Frontal cortex (tissue), 4 donors: ENCODE results near the gene CHRNA7. TPM values are rescaled to one million over a fixed set of nuclear protein-coding genes. Genes with fewer than 3 reads are reported as not detected.

Source experiments
- DNase-seq, 2 donors: peaks; one replicate each; pipeline ENCODE4 v3.0.0; 2012; ENCODE audit warnings: low spot score in 2 of 2
- FAIRE-seq: peaks from 2 replicates; lab custom pipeline; 2012; peaks lifted over from hg19 to GRCh38; lab: Jason Lieb, UNC
- total RNA-seq: library from RNA; depleted of rRNA; stranded (reverse); fragments of >200 nt; gene quantifications from one replicate; pipeline ENCODE4 v1.2.3, GENCODE V29; 2014
- donor health status: control.
- donor health status: control.
- donor health status: control.

CHRNA7 gene
- total RNA-seq, result 4.5 TPM

GRCh38 chr15:32029862-32030781 is at the start of gene CHRNA7:
Gene CHRNA7 (plus strand): TSS chr15:32030515. CDS start chr15:32030595, 80 bp downstream.
- FAIRE-seq, result no peak
- DNase-seq, result peak; percentile 73 to 76

DNA sequence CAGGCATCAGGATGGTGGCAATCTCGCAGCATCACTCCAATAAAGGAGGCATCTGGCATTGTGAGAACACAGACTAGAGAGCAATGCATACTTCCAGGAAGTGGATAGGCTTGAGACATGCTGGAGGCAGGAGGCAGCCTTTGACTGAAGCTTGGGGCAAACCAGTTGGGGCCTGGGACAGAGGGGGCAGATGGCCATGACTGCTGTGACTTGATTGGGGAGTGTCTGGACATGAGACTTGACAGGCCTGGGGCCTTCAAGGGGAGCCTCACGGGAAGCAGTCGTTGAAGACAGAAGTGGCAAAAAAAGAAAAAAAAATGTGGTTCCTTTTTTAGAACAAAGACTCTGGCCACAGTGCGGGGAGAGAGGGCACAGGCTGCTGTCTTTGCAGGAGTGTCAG is 44.7 kb upstream of the CHRNA7 start:
- DNase-seq, result no peak
- FAIRE-seq, result no peak

GRCh38 chr15:31993062-31993461 is 37.3 kb upstream of the CHRNA7 start:
- FAIRE-seq (no peak), DNase-seq (no peak)

DNA sequence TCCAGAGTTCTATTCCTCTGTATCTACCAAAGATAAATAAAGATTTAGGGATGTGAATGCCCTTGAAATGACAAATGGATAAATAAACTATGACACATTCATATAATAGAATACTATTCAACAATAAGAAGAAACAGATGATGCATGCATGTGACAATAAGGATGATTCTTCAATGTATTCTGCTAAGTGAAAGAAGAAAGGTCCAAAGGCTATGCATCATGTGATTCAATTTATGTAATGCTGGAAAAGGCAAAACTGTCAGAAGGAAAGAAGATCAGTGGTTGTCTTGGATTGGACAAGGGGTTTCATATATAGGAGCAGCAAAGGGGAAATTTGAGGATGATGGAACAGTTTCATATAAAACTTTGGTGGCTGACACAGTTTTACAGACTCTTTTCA is 32.6 kb upstream of the CHRNA7 start:
- no peak for FAIRE-seq
- DNase-seq, result no peak

- FAIRE-seq, result no peak
- no peak for DNase-seq
These were observed 26.8 kb upstream of the CHRNA7 start for GRCh38 chr15:32003558-32003957.

DNA sequence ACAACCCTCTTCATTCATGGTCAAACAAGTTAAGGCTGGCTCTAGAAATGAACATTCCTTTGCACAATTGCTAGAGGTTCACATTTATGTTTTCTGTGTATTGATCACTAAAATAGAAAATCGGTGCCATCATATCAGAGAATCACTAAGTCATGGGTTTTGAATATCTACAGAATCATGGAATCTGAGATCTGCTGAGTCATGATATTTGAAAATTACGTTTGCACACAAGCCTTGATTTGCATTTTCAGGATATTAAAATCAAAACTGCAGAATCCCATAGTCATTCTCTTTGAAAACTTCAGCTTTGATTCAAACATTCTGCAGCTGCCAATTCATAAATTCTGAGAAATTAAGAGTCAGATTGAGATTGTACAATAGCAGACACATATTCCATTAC is 26.1 kb upstream of the CHRNA7 start:
- DNase-seq, result no peak
- FAIRE-seq, result no peak

DNA sequence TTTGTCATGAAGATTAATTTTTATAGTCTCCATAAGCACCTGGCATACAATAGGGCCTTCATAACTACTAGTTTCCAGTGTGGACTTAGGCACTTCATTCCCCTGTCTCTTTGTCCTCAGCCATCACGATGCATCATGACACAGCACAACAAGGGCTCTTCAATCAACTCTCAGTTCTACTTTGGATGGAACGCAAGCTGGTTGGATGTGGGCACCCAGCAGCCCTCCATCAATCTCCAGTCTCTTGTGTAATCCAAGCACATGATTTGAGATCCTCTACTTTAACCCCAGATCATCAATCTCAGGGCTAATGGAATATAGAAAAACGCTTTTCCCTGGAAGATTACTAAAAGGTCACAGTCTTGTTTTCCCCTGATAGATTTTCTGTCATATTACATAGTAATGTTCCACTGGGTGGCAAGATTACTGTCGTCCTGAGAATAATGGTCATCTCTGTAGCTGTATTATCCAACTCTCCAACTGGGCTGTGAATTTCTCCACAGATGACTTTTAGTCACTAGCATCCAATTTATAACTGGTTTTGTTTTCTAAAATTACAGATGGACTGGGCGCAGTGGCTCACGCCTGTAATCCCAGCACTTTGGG is 22.9 kb upstream of the CHRNA7 start:
- FAIRE-seq, result no peak
- no peak for DNase-seq

GRCh38 chr15:32014953-32015352 is 15.4 kb upstream of the CHRNA7 start:
- no peak for FAIRE-seq
- DNase-seq, result no peak

DNA sequence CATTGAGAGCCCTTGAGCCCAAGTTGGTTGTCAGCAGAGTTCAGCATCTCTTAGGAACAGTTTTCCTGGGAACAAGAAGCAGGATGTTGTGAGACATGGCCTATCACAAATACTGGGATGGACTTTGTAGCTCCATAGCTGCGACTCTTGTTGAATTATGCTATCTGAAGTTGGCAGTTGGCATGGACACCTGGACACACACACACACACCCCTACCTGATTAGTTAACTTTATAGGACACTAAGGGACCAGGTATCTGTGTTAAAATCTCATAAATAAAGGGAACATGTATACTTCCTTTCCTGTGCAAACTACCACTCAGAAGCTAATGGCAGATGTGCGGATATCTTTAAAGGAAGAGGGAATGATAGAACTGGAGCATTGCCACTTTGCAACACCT is 10.2 kb upstream of the CHRNA7 start:
- no peak for FAIRE-seq

GRCh38 chr15:32028921-32029320 is 1.4 kb upstream of the CHRNA7 start:
- FAIRE-seq (no peak), DNase-seq (no peak)

More for the DNA sequence above, 10.2 kb upstream of the CHRNA7 start:
- no peak for DNase-seq

DNA sequence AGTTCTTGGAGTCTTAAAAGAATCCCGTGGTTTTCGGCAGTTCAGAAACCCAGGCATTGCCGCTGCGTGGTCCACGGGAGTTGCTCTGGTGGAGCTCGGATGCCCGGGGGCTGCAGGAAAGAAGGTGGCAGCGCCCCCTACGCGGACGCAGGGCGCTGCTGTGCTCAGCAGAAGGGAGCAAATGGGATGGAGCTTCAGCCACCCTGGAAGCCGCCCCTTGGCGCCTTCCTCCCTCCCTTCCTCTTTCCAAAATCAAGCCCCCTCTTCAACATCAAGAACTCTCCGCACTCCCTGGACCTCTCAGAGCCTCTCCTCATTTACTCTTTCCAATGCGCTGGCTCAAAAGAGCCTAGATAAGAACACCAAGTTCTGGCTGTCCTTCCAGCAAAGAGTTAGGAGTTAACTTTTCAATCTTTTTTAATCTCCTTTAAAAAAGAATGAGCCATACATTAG is 880 bp upstream of the CHRNA7 start:
- FAIRE-seq (no peak), DNase-seq (peak in 1 of 2 donors; percentile 9)

DNA sequence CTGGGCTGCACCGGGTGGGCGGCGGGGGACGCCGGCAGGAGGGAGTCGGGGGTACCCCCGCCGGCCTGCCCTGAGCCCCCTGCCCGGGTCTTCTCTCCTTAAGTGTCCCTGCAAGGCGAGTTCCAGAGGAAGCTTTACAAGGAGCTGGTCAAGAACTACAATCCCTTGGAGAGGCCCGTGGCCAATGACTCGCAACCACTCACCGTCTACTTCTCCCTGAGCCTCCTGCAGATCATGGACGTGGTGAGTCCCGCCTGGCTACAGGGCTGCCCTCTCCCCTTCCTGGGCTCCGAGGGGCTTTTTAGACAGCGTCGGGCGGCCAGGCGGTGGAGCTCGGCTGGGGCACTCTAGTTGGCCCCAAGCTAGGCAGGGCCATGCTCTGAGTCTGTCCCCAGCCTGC is 480 bp downstream of the CHRNA7 start:
- FAIRE-seq (no peak), DNase-seq (peak in 1 of 2 donors; percentile 6)

DNA sequence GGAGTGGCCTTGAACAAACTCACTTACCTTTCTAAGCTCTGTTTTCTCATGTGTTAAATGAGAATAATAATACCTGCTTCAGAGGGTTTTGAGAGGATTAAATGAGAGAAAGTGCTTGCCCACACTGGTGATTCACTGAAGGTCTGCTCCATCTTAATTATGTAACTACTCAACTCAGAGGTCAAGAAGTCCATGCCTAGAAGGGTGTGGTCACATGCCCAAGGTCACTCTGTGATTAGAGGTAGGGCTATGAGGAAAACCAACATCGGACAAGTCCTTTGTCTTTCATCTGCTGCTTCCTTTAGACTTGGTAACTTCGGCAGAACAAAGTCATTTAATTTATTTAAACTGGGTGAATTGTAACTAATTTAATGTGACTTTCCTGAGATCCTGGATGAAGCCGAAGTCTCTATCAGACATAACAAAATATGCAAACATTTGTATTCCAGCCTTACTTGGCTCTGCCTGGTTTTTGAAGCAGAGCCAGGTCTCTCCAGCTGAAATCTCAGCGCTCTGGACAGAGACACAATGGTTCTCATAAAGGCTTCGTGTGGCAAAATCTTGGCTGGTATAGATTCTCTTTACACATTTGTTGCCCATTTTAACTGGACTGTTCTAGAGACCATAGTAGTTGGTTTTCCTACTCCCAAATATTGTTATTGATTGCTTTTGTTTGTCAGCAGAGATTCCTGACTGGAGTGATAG is 3.0 kb downstream of the CHRNA7 start:
- no peak for DNase-seq
- FAIRE-seq, result no peak

DNA sequence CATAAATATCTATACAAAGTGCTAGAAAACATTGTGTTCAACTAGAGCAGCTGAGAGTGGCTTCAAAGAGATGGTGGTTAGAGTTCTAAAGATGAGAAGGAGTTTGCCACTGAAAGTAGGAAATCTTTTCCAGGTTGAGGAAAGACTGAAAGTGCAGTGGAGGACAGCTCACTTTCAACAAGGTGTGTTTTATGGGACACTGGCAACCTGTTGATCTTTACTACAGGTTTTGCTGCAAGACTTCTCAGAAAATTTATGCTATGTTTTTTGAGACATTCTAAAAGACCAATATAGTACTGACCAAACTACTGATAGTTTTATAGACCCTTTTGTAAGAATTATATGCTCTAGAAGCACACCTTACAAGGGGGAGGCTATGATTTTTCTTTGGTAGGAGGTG is 3.8 kb downstream of the CHRNA7 start:
- no peak for DNase-seq
- FAIRE-seq, result no peak

DNA sequence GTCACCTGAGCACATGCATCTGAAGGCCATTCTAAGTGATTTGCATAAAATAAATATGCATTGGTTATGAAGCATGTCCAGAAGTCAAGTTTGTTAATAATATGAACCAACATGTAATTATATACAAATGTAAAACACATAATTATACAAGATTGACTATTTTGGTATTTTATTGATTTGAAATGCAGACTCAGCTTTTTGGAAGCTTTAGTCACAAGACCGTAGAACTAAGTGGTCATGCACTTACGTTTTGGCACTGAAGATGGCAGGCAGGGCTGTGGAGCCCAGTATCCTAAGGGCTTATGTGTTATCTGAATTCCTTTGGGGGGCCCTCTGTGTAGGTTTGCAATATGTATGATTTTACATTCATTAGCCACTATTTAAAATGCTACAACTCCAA is 5.0 kb downstream of the CHRNA7 start:
- DNase-seq (no peak), FAIRE-seq (no peak)

GRCh38 chr15:32036971-32037370 is 6.7 kb downstream of the CHRNA7 start:
- FAIRE-seq, result no peak
- DNase-seq, result no peak

DNA sequence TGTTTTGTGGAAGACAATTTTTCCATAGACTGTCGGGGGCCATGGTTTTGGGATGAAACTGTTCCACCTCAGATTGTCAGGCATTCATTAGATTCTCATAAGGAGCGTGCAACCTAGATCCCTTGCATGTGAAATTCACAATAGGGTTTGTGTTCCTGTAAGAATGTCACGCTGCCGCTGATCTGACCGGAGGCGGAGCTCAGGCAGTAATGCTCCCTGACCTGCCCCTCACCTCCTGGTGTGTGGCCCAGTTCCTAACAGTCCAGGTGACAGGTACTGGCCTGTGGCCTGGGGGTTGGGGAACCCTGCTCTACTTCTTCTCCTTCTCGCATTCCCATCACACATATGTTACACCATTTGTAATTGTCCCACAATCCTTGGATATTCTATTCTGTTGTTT is 11.0 kb downstream of the CHRNA7 start:
- no peak for FAIRE-seq
- DNase-seq, result no peak

DNA sequence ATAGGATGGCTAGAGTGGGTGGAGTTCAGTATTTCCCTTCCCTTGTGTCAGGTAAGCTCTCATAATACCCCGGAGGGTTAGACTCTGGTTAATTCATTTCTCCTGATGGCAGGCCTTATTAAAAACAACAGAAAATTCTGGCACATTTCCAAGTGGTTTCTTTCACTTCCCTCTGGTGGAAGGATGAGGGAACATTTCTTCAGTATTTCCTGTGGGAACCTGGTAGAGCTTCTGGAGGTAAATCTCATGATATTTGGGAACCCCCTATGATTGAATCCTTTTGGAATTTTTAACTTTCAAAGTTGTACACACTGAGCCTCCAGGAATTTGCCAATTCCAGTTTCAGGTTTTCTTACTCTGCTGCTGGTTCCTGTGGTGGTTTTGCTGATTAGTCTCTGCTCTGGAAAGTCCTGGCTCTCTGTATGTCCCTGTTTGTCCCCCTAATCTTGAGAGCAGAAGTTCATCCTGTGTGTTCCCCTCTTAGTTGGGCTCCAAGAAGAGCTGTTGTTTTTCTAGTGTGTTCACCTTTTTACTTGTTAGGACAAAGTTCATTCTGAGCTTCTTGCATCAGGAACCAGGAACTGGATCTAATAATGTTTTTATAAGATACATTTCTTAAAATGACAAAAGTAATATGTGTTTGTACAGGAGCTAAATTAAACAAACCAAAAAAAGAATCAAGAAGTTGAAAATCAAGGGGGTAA is 12.1 kb downstream of the CHRNA7 start:
- DNase-seq, result no peak
- FAIRE-seq, result no peak

DNA sequence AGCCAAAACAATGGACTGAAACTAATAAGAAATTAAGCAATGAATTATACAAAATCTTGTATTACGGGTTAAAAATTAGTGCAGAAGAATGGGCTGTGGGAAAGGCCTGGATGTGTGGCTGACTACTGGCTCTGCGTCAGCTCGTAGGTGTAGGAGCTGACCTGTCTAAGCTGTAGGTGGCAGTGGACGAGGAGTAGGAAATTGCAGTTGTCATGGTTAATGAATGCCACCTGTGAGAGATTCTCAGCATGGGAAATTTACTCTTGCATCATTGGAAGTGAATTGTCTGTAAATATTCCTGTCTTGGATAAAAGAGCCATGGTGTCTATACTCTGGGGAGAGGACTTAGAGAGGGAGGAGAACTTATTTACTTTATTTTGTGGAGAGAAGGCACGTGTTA is 23.4 kb downstream of the CHRNA7 start:
- FAIRE-seq (no peak), DNase-seq (no peak)

- no peak for FAIRE-seq
- no peak for DNase-seq
These were observed 27.6 kb downstream of the CHRNA7 start for GRCh38 chr15:32057876-32058425.
